Measurements from ENCODE around the gene DGCR8.

DNA sequence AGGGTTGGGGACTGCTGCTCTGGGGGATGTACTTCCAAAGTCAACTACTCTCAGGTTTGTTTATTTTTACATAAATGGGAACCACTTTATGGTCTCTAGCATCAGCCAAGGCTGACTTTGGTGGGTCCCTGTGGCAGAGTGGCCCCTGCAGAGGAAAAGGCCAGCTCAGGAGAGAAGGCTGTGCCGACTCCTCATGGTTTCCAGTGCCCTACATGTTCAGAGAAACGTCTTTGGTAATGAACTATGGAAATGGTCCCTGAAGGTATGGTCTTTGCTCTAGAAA is 48.5 kb downstream of the DGCR8 start:
- TF ChIP-seq CTCF (IDR thresholded peaks at IDR 0.05; ENCODE audit: insufficient read depth, low read depth, low read length): no peak
- no peak for TF ChIP-seq EZH2 (IDR thresholded peaks at IDR 0.05; ENCODE audit: insufficient read depth, low read length)

Data from astrocyte (in vitro differentiated cells and primary cell).